HuH-7 (cell line): ENCODE results near the gene ROMO1.
"Not testable (repeated sequence)": the region's sequence is repeated elsewhere in the genome, so short reads cannot be mapped to it uniquely, and the experiment has no call there.

Experiments
- DNase-seq: peaks from one replicate; pipeline ENCODE4 v3.0.0; 2011; ENCODE audit warnings: low spot score

ROMO1 gene

DNA sequence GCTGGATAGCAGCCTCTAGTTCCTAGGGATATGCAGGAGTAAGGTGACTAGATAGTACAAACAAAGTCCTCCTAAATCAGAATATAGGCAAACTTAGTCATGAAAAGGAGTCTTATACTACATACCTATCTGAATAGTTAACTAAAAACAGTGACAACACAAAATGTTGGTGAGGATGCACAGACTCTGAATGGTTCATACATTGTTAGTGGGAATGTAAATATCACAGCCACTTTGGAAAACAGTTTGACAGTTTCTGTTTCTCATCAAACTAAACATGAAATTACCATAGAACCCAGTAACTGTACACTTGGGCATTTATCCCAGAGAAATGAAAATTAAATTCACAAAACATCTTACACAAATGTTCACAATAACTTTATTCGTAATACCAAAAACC lies 17.2 kb upstream of the ROMO1 start:
- no peak for DNase-seq

DNA sequence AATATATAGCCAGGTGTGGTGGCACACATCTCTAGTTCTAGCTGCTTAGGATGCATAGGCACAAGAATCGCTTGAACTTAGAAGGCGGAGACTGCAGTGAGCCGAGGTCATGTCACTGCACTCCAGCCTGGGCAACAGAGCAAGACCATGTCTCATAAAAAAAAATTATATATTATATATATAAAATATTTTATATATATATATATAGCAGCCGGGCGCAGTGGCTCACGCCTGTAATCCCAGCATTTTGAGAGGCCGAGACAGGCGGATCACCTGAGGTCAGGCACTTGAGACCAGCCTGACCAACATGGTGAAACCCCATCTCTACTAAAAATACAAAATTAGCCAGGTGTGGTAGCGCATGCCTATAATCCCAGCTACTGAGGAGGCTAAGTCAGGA lies 13.8 kb upstream of the ROMO1 start:
- DNase-seq, result not testable (repeated sequence)

DNA sequence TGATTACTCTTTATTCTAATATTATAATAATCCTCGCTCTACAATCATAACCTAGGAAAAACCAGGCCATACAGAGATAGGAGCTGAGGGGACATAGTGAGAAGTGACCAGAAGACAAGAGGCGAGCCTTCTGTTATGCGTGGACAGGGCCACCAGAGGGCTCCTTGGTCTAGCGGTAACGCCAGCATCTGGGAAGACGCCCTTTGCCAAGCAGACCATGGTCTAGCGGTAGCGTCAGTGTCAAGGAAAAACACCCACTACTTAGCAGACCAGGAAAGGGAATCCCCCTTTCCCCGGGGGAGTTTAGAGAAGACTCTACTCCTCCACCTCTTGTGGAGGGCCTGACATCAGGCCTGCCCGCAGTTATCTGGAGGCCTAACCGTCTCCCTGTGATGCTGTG lies 12.3 kb upstream of the ROMO1 start:
- not testable (repeated sequence) for DNase-seq

DNA sequence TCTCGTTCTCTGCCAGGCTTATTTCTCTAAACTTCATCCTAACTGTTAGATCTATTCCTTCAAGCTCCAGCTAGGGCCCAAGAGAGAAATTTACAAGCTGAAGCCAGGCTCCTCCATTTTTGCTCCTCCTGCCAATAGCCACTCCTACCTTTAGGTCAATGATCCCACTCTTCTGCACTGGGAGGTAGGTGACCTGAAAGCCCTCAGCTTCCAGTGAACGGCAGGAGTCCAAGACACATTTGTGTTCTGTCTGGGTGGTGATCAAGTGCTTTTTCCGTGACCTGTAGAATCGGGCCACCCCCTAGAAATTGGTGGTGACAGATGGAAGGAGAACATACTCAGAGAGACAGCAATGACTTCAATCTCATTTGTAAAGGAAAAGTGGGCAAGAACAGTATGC lies 8.9 kb upstream of the ROMO1 start:
- no peak for DNase-seq

DNA sequence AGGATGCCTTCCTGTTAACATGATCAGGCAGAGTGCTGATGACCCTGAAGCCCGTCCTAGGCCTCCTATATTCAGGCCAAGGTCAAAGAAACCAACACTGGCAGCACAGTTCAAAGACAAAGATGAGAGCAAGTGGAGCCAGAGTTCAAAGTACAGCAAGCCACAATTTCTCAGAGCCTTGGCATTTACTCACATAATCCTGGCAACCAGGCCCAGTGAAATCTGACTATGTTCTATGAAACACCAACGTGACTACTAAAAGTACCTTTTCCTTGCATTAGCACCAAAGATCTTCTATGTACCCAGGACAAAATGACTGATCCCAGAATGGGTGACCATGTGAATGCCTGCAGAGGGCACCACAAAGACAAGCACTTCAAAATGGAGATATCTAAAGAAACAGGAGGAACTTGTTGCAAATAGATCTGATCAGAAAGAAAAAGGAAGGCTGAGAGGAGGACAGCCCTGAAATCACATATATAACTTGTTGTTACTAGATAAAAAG lies 3.9 kb upstream of the ROMO1 start:
- DNase-seq, result no peak

DNA sequence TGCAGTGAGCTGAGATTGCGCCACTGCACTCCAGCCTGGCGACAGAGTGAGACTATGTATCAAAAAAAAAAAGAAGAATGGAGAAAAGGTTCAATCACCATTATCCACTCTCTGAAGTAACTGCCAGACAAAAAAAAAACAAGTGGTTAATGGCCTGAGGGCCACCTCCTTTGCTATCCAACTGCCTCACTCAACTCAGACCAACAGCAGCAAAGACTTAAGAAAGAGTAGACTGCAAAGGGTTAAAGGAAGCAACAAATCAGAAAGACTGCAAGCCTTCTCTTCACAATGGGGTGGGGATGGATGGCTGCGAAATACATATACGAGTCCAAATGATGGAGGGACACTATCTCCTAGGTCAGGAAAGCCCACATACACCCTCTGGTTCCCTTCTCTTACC lies 3.2 kb upstream of the ROMO1 start:
- DNase-seq, result no peak

DNA sequence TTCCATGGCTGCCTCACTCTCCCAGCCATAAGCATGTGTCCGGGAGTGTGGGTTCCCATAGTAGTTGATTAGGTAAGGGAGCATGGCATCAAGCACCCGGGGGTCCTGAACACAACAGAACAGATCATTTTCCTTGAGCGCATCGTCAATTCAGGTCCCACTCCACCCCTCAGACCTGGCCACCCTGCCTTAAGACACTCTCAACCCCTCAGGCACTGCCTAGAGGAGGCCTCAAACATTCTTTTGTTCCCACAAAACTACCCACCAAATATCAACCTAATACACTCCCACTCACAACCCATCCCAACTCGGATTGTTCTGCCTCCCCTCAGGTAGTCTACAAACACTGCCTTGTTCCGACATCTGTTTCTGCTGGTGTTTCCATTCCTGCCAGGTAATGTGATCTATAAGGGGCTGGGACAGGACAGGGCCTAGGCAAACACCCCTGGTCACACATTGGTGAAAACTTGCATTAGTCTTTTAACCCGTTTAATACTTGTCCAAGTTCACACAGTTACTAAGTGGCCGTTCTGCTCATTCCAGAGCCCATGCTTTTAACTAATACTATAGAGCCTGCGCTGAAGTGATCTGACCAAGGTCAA lies 1.4 kb upstream of the ROMO1 start:
- no peak for DNase-seq

DNA sequence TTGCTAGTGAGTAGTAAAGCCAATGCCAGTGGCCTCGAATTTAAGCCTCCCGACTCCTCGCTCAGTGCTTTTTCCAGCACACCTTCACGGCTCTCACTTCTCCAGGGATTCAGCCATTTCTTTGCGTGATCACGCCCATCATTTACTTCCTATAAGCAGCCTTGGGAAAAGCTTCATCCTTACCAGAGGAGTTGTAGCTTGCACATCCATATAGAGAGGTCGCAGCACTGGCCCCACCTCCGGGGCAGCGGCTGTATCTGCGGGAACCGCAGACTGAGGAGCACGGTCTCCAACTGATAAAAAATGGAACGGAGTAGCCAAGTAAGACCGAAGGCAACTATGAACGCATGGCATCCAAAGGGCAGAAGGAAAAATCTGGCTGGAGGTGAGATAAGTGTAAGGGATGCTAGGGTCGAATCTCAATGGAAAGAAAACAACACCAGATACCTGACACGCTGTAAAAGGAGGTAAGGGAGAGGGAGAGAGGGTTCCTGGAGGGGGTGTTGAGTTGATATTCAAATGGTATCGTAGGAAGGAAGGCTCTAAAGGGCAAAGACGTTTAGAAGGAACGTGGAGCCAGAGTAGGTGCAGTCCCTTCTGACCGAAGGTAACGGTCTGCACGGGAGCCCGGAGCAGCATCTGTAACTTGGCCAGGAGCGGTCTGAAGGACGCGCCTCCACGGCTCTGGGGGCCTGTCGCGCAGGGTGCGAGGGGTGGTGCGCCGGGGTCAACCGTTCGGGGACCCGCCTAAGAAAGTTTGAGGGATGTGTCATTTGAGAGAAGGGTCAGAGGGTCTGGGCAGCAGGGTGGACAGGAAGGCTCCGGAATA lies 693 bp upstream of the ROMO1 start:
- DNase-seq, result peak; percentile 44

DNA sequence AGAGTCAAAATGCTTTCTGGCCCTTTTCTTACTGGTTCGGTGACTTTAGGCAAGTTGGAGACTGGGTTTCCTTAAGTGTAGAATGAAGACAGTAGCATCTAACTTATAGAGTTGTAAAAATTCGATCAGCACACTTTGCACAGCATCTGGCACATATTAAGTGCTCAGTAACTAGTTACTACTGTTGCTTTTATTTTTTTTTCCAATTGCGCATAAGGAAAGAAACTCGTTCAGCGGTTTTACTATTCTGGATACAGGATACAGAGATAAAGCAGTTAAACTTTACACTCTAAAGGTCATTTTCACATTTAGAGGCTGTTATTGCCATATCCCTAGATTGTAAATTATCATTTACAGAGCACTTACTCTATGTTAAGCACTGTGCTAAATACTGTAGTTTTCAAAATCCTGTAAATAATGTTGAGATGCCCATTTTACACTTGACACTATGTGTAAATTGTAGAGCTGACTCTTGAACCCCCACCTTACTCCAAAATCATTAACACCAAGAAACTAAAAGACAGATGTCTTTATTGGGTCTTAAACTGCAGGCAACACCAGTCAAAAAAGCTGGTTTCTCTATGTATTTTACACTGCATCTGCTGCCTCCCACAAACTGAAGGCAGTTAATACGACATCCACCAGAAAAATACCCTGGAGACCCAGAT lies 886 bp downstream of the ROMO1 start:
- no peak for DNase-seq

DNA sequence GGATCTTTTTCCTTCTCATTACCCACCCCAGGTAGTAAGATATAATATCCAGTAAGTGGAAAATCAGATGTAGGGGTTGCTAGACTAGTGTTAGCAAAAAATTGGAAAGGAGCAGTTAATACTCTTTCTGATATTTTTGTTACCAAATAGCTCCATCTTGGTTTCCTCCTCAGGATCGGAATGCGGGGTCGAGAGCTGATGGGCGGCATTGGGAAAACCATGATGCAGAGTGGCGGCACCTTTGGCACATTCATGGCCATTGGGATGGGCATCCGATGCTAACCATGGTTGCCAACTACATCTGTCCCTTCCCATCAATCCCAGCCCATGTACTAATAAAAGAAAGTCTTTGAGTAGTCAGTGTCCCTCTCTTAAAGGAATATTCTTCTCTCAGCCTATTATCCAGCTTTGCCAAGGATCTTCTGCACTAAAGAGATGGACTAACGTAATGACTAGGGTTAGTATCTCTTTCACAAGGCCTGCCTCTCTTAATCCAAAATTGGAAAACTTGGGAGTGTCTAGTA lies 1.5 kb downstream of the ROMO1 start:
- no peak for DNase-seq

DNA sequence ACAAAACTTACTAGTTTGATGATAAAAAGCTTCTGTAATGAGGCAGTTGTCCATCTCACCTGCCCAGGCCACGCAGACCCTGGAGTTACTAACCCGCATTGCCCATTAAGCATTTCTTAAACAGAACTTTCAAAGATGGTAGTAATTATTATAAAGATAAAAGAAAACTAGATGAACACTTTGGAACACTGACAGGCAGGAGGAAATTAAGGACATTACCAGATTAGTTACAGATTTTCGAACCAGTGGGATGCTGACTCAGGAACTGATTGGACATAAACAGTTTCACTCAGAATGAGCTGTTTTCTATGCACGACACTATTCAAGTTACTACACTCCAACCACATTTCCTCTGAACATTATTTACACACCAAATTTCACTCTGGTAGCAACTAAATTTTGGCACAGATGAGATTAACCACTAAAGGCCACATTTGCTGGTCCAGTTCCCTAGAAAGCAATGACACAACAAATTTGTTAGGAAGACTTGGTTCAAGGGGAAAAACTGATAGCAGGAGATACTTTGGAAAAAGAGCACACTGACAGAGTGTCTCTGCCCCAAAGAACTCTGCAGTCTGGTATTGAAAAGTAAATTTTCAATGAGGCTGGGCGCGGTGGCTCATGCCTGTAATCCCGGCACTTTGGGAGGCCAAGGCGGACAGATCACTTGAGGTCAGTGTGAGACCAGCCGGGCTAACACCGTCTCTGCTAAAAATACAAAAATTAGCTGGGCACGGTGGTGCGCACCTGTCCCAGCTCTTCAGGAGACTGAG lies 3.0 kb downstream of the ROMO1 start:
- DNase-seq, result no peak

DNA sequence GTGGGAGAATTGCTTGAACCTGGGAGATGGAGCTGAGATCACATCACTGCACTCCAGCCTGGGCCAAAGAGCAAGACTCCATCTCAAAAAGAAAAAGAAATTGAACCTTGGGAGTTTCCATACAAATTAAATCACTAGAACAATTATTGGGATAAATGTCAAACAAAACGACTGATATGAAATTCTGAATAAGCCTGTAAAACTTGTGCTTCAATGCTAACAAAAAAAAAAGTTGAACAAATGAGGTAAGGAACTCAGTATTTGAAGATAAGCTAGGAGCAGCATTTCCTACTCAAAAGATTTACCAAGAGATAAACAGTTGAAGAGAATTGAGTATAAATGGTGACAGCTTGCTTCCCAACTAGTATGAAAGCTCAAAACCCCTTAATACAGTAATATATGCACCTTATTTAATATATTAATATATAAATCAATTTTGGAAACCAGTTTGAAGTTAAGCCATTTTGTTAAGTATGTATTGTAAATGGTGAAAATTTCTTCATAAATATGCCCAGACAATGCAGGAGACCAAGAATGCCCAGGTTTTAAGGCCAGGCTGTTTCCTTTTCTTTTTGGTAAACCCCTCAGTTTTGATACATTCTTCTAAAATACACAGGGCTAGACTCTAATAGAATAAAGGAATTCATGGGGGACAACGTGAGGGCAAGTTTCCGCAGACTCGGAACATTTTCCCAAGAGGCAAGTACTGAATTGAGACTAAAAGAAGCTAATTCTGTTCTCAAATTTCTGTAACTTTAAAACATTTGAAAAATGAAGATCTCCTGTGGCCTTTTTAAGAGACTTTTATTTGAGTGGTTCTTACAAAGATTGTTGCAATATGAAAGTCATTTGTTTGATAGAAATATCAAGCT lies 3.9 kb downstream of the ROMO1 start:
- DNase-seq, result no peak

DNA sequence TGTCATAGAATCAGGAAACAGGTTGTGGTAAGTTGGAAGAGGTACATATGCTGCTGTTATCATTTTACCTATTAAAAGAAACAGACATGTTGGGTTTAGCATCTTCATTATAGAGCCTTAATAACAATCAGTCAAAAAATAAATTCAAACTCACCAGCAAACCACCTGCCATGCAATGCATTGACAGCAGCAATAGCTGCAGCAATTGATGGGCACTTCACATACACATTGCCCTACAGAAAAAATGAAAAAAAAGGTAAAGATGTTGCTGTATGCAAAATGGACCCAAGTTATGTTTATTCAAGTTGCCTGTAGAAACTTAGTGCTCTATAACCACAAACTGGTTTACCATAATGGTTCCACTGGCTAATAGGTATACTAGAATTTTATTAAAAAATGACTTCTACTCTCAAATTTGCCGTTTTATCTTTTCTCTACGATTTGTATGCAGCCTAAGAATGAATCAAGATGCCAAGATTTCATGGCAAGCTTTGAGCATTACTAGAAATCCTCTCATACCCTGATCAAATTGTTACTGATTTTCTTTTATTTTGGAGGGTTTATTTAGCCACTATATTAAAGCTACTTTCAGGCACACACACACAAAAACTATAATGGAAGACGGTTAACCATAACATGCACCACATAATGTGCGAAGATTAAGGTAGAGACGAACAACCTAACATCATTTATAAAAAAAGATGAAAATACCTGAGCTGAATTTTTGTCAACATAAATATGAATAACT lies 5.5 kb downstream of the ROMO1 start:
- DNase-seq, result no peak

DNA sequence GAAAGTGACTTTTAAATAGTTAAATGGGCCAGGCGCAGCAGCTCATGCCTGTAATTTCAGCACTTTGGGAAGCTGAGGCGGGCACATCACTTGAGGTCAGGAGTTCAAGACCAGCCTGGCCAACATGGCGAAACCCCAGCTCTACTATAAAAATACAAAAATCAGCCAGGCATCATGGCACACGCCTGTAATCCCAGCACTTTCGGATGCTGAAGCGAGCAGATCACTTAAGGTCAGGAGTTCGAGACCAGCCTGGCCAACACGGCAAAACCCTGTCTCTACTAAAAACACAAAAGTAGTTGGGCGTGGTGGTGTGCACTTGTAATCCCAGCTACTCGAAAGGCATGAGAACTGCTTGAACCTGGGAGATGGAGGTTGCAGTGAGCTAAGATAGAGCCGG lies 6.7 kb downstream of the ROMO1 start:
- DNase-seq, result not testable (repeated sequence)

DNA sequence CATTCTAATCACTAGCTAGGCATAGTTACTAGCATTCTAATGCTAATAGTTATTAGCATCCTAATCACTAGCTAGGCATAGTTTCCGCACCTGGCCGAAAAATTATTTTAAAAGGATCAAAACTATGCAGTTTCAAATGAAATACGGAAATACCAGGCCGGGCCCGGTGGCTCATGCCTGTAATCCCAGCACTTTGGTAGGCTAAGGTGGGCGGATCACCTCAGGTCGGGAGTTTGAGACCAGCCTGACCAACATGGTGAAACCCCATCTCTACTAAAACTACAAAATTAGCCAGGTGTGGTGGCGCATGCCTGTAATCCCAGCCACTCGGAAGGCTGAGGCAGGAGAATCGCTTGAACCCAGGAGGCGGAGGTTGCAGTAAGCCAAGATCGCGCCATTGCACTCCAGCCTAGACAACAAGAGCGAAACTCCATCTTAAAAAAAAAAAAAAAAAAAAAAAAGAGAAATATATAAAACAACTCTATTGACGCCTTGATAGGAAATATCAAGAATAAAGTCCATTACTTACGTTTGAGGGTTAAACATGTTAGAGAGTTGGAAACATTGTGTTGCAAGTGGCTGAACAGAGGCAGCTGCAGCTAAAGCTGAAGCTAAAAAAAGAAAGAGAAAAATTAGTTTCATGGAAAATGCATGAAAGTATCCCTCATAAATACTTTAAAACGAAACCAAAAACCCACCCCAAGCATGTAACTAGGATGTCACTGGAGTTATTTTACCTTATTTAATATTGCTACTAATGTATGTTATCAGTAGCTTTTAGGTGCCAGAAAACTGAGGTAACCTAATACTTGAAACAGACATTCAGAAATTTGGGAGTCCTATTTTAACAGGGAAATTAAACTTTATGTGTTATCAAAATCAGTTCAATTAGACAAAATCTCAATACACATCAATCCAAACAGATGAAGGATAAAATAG lies 7.7 kb downstream of the ROMO1 start:
- DNase-seq, result not testable (repeated sequence)

DNA sequence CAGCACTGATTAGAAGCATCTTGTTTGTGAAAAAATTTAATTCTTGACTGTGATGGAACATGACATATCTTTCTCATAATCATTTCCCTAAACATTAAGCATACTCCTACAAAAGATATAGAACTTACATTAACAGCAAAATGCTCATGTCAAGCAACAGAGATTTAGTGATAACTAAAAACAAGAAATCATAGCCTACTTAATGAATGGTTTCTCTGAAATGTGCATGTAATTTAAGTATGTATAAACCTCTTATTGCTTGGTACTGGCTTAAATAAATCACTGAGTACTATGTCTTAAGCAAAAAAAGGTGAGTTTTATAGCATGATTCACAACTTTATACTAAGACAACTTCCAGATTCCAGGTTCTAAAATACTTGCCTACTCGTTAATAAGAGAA lies 9.3 kb downstream of the ROMO1 start:
- no peak for DNase-seq

DNA sequence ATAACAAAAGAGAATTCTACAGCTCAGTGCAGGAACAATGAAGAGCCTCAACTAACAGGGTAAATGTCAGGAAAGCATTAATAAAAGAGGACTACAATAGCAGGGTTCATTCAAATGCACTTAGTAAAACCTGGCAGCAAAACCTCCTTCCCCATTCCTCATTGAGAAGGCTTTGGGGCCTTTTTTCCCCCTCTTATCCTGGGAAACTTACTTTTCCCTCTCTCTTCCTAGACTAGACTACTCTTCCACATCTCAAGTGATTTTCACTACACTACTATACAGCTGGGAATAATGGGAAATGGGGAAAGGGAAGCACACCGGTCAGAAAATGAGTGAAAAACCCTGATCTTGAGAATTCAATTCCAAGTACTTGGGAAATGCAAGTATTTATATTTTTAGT lies 10.1 kb downstream of the ROMO1 start:
- no peak for DNase-seq

DNA sequence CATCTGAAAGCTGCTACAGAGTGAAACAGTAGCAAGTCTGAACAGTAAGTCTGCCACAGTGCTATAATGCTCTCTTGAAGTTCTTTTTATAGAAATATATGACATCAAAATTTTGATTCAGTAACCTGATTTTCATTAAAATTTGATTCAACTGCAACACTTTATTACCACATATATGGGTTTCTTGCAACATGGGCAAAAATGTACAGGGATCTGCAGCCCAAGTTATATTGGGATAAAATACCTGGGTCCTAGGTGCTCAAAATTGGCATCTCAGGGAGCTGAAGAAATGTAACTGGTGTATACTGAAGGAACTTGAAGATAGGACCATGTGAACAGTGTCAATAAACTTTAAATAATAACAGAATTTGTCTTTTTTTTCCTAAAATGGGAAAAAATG lies 10.8 kb downstream of the ROMO1 start:
- DNase-seq, result no peak

DNA sequence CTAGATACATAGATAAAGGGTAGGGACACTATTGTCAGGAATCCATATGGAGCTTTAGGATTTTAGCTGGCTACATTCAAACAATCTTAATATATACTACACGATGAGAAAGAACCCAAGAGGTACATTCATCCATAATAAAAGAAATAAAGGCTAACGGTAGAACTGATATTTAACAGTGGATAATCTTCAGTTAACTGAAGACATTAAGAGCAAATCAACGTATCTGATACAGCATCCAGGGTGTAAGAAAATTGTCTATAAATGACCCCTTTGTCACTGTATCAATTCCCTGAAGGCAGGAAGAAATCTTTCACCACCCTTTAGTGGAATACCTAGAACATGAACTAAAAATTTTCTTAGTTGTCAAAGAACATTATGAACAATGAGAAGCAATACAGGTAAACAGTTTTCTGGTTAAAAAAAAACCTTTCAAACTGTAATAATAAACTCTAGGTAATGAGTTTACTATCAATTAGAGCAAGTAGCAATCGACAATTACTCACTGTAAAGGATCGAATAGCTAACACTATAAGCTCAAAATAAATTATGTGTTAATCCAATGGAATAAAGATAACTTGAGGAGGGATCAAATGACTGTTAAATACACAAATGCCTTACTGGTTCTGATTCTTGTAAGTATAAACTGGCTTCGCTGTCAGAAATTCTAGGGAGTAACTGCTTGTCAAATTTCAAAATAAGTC lies 11.8 kb downstream of the ROMO1 start:
- DNase-seq, result no peak
